HS-5 (cell line): ENCODE data around the gene CAMTA1.

ENCODE experiments used
- DNase-seq: peaks from one replicate; pipeline ENCODE4 v3.0.0-alpha.2; 2012; ENCODE audit warnings: low read depth

The CAMTA1 gene

DNA sequence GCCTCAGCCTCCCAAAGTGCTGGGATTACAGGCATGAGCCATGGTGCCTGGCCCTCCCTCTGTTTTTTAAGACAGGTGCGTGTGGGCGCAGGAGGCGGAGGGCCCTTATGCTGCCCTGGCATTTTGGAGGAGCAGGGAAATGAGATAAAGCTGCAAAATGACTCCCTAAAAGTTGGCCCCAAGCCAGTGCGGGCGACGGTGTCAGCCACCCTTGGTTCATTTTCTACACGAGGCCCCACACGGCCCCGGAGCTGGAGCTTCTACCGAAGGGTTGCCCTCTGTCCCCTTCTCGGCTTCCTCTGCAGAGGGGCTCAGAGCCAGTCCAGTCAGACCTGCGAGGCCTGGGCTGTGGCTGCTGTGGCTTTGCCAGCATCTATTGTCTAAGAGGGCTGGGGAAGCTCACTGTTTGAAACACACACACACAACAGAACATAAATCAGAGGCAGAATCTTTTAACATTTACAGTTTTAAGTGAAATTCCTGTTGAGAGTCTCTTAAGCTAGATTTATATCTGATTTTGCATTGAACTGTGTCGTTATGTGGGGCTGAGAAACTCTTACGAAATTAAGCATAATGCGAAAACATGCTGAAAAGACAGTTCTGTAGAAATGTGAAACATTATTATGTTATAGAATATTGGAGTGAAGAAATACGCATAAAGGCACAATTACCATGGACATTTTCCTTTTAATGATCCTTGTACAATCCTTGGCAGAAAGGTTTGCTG is 255.9 kb downstream of the CAMTA1 start:
- DNase-seq, result no peak

DNA sequence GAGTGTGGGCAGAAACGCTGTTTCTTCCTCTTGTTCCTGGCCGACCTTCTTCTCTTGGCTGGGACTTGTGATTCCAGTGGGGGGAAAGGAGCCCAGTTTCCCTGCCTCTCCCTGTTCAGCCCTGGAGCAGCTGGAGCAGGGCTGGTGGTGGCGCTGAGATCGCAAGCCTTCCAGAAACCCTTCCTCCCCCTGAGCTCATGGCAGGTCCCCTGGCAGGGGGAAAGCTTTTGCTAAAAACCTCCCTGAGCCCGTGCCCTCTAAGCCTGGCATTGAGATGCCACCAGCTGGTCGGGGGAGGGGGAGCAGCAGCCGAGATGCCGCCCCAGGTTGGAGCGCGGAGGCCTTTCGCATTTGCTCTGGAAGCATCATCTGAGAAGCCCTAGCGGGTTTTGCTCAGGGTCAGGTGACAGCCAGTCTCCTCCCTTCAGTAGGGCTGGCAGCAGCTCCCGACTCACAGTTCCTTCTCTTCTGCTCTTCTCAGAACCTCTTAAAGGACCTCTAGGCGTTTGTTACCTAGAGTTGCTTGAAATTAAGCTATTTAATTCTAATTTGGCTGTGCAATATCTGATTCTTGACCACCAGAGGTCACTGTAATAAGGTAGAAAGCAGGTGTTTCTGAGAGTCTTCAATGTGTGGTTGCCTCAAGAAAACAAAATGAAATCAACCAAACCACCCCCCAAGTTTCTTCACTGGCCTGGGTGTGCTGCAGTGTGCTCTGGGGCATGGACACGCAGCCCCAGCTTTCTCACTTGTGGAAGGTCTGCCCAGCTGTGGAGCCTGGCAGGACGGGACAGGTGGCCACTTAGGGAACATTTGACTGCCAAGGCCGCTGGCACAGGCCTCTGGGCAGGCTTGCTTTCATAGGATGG is 257.3 kb downstream of the CAMTA1 start:
- no peak for DNase-seq

GRCh38 chr1:7043191-7043549 is 257.9 kb downstream of the CAMTA1 start:
- DNase-seq, result no peak

GRCh38 chr1:7043719-7044535 is 258.7 kb downstream of the CAMTA1 start:
- no peak for DNase-seq

DNA sequence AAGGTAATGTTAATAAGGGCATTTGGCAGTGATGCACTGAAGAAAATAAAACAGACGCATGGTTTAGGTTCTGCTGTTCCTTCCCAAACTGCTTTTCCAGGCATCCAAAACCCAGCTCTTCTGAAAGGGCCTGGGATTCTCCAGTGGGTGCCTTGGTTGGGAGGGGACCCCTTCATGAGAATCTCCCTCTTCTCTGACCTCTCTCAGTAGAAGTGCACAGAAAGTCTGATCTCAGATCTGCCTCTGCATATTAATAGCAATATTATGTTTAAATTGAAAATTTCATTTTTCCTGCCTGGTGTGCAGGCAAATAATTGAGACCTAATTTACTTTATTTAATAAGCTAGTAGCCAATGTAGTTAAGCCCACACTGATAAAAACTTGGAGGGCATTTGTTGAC is 260.6 kb downstream of the CAMTA1 start:
- no peak for DNase-seq

DNA sequence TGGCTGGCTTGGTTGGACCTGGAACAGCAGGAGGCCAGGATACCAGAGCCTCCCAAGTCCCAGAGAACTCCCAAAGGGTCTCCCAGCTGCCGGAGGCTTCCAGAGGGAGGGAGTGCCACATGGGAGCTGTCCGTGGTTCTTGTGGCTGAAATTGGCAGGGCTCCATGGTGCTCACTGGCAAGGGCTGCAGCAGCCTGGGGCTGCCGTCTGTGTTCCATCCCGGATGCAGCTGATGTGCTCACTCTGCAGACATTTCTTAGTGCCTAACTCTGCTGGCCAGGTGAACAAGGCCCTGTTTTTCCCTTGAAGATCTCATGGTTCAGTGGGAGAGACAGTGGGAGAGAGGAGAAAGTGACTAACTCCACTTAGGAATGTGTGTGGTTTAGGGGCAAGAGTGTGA is 261.1 kb downstream of the CAMTA1 start:
- DNase-seq, result peak; percentile 18

DNA sequence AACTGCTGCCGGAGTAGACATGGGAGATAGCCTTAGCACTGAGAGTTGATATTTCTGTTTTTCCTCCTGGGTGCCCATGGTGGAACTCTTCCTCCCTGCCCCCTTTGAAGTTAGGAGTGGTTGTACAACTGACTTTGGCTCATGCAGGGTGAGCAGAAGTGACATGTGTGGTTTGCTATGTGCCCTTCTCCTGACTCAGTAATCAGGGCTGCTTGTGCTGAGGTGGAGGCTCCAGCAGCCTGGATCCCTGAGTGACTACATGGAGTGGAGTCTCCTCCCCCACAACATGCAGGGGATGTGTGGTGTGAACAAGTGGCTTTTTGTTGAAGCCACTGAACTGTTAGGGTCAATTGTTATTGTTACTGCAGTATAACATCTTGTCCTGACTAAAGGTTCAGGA is 261.6 kb downstream of the CAMTA1 start:
- DNase-seq, result no peak

- no peak for DNase-seq
Measured at GRCh38 chr1:7047866-7048265, 262.6 kb downstream of the CAMTA1 start.

- no peak for DNase-seq
Measured at GRCh38 chr1:7048395-7048794, 263.1 kb downstream of the CAMTA1 start.

GRCh38 chr1:7049913-7050625 is 264.8 kb downstream of the CAMTA1 start:
- DNase-seq, result no peak

DNA sequence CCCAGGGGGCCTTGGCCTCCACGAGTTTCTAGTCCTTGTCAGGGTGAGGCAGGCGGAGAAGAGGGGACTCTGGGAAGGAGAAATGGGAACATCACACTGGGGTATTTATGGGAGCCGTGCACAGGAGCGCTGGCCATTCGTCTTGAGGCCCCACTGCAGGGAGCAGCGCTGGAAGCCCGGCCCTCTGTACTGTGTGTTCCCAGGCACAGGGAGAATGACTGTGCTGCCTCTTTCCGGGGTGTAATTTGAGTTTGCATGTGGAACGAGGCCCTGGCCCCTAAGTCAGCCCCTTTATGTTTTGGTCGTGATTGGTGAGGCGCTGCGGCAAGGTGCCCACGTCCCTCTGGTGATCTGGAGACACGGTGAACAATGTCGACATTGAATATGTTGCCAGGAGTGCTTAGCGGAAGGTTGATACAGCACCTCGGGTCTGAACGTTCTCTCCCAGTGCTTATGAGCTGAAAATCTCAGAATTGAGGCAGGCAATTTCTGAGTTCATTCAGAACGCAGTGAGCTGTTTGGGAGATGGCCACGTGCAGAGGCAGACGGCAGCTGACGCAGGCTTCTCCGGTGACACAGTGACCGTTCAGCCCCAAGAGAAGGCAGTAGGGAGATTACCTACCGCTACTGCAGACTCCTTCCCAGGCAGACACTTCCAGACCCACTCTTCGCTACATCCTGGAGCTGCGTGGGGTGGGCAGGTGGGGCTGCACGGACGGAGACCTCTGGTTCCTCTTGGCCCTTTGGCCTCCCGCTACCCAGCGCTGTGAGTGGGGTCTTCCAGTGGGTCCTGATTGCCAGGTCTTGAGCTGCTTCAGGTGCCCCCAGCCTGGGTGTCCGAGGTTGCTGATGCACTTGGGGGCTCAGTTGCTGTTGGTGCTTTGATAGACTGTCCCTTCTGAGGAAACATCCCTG is 265.8 kb downstream of the CAMTA1 start:
- DNase-seq, result no peak

DNA sequence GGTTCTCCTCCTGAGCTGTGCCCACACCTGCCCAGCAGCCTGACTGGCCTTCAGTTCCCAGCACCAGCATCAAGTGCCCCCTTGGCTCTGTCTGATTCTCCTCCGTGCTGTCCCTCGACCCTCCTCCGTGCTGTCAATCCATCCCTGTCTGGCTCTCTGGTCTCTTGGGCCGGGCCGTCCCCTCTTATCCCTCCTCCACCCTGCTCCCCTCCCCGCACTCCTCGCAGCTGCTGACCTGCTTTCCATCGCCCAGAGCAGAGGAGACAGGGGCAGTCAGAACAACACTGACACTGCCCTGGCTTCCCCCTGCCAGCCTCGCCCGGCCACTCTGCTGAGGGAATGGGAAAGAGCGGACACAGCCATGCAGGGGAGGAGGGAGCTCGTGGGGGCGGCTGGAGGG is 267.4 kb downstream of the CAMTA1 start:
- DNase-seq, result no peak

GRCh38 chr1:7060745-7061144 is 275.5 kb downstream of the CAMTA1 start:
- no peak for DNase-seq

DNA sequence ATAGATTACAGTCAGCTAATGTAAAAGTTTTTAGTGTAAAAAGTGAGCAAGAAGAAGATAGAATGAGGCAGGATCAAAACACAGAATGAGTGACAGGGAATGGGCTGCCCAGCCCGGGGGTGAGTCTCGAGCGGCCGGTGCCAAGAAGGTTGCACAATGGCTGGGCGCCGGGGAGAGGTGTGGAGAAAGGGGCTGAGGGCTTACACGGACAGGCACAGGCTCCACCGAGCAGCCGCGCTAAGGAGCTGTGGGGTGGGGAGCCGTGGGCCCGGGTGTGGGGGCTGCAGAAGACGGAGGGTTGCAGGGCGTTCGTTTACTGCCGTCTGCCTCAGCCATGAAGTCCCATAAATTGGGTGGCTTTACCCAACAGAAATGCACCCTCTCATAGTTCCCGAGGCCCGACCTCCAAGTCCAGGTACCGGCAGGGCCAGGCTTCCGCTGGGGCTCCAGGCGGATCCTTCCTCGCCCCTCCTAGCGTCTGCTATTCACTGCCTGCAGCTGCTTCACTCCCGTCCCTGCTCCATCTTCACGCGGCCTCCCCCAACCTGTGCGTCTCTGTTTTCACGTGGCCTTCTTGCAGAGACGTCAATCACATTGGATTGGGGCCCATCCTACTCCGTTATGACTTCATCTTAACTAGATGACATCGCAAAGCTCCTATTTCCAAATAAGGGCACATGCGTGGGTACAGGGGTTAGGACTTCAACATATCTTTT is 277.2 kb downstream of the CAMTA1 start:
- DNase-seq, result no peak

DNA sequence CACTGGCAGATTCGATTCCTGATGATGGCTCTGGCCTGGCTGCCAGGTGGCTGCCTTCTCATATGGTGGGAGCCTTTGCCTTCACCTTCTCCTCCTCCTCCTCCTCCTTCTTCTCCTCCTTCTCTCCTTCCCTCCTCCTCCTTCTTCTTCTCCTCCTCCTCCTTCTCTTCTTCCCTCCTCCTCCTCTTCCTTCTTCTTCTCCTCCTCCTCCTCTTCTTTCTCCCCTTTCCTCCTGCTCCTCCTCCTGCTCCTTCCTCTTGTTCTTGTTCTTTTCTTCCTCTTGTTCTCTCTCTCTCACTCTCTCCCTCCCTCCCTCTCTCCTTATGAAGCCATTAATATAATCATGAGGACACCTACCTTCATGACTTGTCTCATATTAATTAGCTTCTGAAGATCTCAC is 278.7 kb downstream of the CAMTA1 start:
- DNase-seq, result no peak

DNA sequence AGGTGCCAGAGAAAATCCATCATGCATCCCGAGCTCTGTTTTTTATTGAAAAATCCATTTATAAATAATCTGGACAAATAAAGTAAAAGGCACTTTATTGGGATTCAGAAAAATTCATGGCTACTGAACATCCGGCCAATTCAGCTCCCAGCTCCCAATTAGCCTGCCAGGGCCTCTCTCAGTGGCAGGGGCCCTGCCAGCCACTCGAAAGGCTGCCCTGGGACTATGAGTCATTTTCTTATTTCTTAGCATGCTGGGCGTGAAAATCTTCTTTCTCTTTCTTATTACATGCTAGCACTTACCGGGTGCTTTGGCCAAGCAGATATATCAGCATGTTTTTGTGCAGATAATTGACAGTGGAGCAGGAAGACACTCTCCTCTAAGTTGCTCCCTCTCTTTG is 283.3 kb downstream of the CAMTA1 start:
- no peak for DNase-seq

GRCh38 chr1:7069931-7070330 is 284.7 kb downstream of the CAMTA1 start:
- no peak for DNase-seq

- peak; percentile 29 for DNase-seq
Measured at GRCh38 chr1:7070389-7071029, 285.3 kb downstream of the CAMTA1 start.

GRCh38 chr1:7076117-7076516 is 290.9 kb downstream of the CAMTA1 start:
- no peak for DNase-seq

GRCh38 chr1:7076572-7076971 is 291.3 kb downstream of the CAMTA1 start:
- no peak for DNase-seq
